ENCODE measurements around the gene VAC14.

DNA sequence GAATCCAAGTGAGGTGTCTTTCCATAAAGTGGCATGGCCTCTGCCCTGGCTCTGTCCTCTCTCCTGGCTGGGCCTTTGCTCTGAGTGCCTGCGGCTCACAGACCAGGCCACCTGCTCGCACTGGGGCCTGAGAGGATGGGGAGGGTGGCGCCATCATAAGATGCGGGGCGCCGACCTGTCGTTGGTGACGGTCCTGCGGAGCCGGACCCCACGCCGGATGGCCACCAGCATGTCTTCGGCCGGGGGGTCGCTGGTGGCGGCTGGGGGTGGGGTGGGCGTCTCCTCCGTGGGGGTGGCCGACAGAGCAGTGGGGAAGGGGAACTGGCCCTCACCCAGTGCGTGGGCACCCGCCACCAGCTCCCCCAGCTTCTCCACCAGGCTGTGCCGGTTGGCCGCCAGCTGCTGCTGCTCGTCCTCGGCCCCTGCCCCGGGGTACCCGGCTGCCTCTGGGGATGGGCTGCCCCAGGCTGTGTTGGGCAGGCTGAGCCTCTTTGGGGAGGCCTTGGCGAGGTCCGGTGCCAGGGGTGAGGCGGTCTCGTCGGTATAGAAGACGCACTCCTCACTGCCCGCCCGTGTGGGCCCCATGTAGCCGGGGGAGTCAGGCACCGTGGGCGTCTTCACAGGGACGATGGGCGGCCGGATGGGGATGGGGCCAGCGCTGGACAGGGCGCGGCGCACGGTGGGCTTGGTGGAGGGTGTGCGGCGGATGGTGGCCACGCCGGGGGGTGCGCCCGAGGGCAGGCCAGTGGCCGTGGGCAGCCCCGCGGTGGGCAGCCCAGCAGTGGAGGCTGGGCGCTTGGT is 137.2 kb downstream of the VAC14 start:
- TF ChIP-seq, protein P1, sequence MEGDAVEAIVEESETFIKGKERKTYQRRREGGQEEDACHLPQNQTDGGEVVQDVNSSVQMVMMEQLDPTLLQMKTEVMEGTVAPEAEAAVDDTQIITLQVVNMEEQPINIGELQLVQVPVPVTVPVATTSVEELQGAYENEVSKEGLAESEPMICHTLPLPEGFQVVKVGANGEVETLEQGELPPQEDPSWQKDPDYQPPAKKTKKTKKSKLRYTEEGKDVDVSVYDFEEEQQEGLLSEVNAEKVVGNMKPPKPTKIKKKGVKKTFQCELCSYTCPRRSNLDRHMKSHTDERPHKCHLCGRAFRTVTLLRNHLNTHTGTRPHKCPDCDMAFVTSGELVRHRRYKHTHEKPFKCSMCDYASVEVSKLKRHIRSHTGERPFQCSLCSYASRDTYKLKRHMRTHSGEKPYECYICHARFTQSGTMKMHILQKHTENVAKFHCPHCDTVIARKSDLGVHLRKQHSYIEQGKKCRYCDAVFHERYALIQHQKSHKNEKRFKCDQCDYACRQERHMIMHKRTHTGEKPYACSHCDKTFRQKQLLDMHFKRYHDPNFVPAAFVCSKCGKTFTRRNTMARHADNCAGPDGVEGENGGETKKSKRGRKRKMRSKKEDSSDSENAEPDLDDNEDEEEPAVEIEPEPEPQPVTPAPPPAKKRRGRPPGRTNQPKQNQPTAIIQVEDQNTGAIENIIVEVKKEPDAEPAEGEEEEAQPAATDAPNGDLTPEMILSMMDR (IDR thresholded peaks at IDR 0.05): no peak
- TF ChIP-seq POLR2A (IDR thresholded peaks at IDR 0.05) (no peak), EP300 (IDR thresholded peaks at IDR 0.05) (no peak)

All from stomach (tissue), 4 donors.